SU-DHL-6 (cell line): ENCODE data around the gene PRDM16.

ENCODE experiments used
- H2AFZ ChIP-seq: fragments of 200-600 bp; sonication (generic); 2 replicates; pipeline ENCODE4 v1.6.1; 2014; ENCODE audit warnings: low read depth, mild to moderate bottlenecking, moderate library complexity, mixed read lengths, antibody characterized with exemption, low read length; ENCODE audit not compliant: severe bottlenecking
- H3F3A ChIP-seq: fragments of 200-600 bp; shearing (Covaris generic); 2 replicates; pipeline ENCODE4 v1.6.0; 2016; ENCODE audit warnings: antibody characterized with exemption, mild to moderate bottlenecking; ENCODE audit not compliant: insufficient read depth
- H3K27ac ChIP-seq: fragments of 200-600 bp; sonication (generic); 2 replicates; pipeline ENCODE4 v1.5.1; 2016; ENCODE audit warnings: low read depth, mild to moderate bottlenecking, low read length, moderate library complexity, mixed read lengths
- H3K27me3 ChIP-seq: fragments of 200-600 bp; sonication (generic), shearing (Covaris generic); 2 replicates; pipeline ENCODE4 v1.6.0; 2014; ENCODE audit warnings: mild to moderate bottlenecking, low read length
- H3K36me3 ChIP-seq: fragments of 200-600 bp; sonication (generic); 2 replicates; pipeline ENCODE4 v1.6.1; 2014; ENCODE audit warnings: mild to moderate bottlenecking, low read length, mixed read lengths
- H3K4me2 ChIP-seq: fragments of 300-600, 200-600 bp; shearing (Covaris generic), sonication (generic); 2 replicates; pipeline ENCODE4 v1.6.0; 2014; ENCODE audit warnings: low read length, low read depth, mild to moderate bottlenecking; ENCODE audit not compliant: poor library complexity, severe bottlenecking
- H3K4me3 ChIP-seq: fragments of 200-600 bp; sonication (generic); 2 replicates; pipeline ENCODE4 v1.5.1; 2014; ENCODE audit warnings: antibody characterized with exemption, low read length, mild to moderate bottlenecking, mixed read lengths; ENCODE audit not compliant: insufficient read depth, poor library complexity, severe bottlenecking
- H3K79me2 ChIP-seq: fragments of 200-600 bp; sonication (generic); 2 replicates; pipeline ENCODE4 v1.6.1; 2014; ENCODE audit warnings: mild to moderate bottlenecking, low read length, moderate library complexity; ENCODE audit not compliant: insufficient read depth
- H3K9ac ChIP-seq: fragments of 200-600 bp; sonication (generic); 2 replicates; pipeline ENCODE4 v1.7.0; 2014; ENCODE audit warnings: mild to moderate bottlenecking, low read length
- H3K9me2 ChIP-seq: fragments of 200-600 bp; sonication (generic); replicated peaks from 2 replicates; pipeline ENCODE4 v1.6.1; 2014; ENCODE audit warnings: low read length; ENCODE audit not compliant: insufficient read depth
- H3K9me3 ChIP-seq: fragments of 200-600 bp; sonication (generic); 2 replicates; pipeline ENCODE4 v1.6.1; 2014; ENCODE audit warnings: low read length, mixed read lengths; ENCODE audit not compliant: insufficient read depth
- H4K20me1 ChIP-seq: fragments of 200-600 bp; sonication (generic); 2 replicates; pipeline ENCODE4 v1.6.1; 2014; ENCODE audit warnings: low read depth, mild to moderate bottlenecking, antibody characterized with exemption, low read length, moderate library complexity, mixed read lengths
- EZH2phosphoT487 ChIP-seq: fragments of 200-600 bp; sonication (generic), shearing (Covaris generic); conservative IDR thresholded peaks from 2 replicates; pipeline ENCODE4 v1.6.1; 2018; ENCODE audit warnings: mild to moderate bottlenecking, antibody characterized with exemption, low read length, moderate library complexity, mixed read lengths
- TF ChIP-seq, protein P1 (sequence below): fragments of 200-600 bp; sonication (generic); IDR thresholded peaks from one replicate; pipeline ENCODE4 v1.5.1; 2017; ENCODE audit warnings: antibody characterized with exemption, mild to moderate bottlenecking, low read length, moderate library complexity; ENCODE audit not compliant: insufficient read depth, poor library complexity, severe bottlenecking

The PRDM16 gene

DNA sequence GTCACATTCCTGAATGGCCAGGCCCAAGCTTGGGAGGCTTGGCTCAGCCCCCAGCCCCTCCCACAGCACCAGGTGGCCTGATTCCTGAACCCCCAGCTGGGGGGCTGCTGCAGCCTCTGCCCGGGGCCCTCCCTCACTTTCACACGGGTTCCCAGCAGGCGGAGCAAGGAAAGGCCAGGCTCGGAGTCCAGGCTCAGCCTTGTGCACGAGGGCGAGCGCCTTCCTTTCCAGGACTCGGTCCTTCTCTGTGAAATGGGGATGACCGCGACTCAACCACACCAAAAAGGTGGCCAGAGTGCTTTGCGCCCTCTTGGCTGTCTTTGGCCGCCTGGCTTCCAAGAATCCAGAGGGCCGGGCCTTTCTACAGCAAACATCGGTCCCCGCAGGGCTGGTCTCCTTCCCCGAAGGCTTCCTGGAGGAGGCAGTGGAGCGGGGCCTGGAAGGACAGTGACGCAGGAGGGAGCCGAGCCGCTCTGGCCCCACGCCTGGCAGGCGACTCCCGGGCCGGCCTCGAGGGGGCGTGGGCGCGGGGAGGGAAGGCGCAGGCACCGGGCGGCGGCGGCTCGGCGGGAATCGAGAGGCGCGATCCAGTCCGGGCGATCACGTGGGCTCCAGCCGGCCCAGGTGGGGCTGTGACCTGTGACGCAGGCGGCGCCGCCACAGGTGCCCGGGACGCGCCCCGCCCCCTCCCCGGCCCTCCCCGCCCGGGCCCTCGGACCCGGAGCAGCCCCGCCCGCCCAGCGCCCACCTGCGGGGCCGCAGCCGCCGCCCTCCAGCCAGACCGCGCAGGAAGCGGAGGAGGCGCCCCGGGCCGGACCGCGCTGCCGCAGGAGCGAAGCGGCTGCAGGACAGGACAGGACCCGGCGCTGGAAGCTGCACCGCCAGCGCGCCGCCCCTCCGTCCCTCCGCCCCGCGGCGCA, 385.1 kb downstream of the PRDM16 start, which contains the start of gene ARHGEF16:
ARHGEF16 (plus strand) TSS at position 775 of the 920 bp plus-strand sequence. CDS start 8,420 bp downstream, outside the sequence.
- H3K9me3 ChIP-seq = no peaks in the 10 kb centered on the region
- no peak within 1 kb of the TSS for H3K9ac ChIP-seq
- H4K20me1 ChIP-seq = no peaks in the 10 kb centered on the region
- H3K4me2 ChIP-seq = no peak within 1 kb of the TSS
- H3K4me3 ChIP-seq = no peak within 1 kb of the TSS
- H3K9me2 ChIP-seq = no peaks in the 10 kb centered on the region
- no peak within 1 kb of the TSS for H3K27ac ChIP-seq
- H3K79me2 ChIP-seq = no peaks in the 10 kb centered on the region
- no peaks in the 10 kb centered on the region for H3K27me3 ChIP-seq
- no peaks in the 10 kb centered on the region for H3K36me3 ChIP-seq
- H3F3A ChIP-seq = no peaks in the 10 kb centered on the region
- no peak within 1 kb of the TSS for H2AFZ ChIP-seq
- TF ChIP-seq EZH2phosphoT487 = no peak
- TF ChIP-seq, protein P1, sequence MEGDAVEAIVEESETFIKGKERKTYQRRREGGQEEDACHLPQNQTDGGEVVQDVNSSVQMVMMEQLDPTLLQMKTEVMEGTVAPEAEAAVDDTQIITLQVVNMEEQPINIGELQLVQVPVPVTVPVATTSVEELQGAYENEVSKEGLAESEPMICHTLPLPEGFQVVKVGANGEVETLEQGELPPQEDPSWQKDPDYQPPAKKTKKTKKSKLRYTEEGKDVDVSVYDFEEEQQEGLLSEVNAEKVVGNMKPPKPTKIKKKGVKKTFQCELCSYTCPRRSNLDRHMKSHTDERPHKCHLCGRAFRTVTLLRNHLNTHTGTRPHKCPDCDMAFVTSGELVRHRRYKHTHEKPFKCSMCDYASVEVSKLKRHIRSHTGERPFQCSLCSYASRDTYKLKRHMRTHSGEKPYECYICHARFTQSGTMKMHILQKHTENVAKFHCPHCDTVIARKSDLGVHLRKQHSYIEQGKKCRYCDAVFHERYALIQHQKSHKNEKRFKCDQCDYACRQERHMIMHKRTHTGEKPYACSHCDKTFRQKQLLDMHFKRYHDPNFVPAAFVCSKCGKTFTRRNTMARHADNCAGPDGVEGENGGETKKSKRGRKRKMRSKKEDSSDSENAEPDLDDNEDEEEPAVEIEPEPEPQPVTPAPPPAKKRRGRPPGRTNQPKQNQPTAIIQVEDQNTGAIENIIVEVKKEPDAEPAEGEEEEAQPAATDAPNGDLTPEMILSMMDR = no peak

DNA sequence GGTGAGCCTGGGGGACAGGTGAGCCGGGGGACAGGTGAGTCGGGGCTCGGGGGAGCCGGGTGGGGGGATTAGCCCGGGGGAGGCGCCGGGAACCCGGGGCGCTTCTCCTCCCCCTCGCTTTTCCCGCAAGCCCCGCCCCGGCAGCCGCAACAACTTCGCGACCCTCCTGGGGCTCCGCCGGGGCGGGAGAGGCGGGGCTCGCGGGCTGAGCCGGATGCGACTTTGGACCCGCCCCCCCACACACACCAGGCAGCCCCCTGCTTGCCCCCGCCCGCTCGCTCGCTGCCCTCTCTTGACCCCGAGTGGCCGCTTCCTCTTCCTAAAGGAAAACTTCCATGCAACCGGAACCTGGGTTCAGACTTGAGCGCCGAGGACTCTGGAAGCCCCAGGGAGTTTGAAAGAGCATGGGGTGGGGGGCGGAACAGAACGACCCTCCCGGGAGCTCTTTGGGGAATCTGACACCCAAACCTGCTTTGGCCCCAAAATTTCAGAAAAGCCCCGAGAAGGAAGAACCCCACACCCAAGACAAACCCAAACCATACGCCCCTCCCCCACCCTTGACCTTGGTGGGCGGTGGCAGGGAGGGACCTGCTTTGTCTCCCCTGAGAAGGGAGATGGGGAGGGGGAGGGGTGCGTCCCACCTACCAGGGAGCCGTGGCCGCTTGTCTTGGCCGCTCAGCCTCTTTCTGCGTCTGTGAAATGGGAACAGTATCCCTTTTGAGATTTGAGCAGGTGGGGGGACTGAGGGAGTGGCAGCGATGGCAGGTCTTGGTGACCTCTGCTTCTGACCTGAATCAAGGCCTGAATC, 386.0 kb downstream of the PRDM16 start:
- H3K36me3 ChIP-seq = no peaks in the 10 kb centered on the region
- no peaks in the 10 kb centered on the region for H3K9me2 ChIP-seq
- H2AFZ ChIP-seq = no peak overlapping the region
- H3K9ac ChIP-seq = no peak overlapping the region
- H3K4me3 ChIP-seq = no peak overlapping the region
- no peak overlapping the region for H3K4me2 ChIP-seq
- H3K27ac ChIP-seq = no peak overlapping the region
- no peaks in the 10 kb centered on the region for H4K20me1 ChIP-seq
- no peaks in the 10 kb centered on the region for H3K79me2 ChIP-seq
- no peak for TF ChIP-seq EZH2phosphoT487
- TF ChIP-seq, protein P1 = no peak
- no peaks in the 10 kb centered on the region for H3F3A ChIP-seq
- H3K27me3 ChIP-seq = no peaks in the 10 kb centered on the region
- no peaks in the 10 kb centered on the region for H3K9me3 ChIP-seq

DNA sequence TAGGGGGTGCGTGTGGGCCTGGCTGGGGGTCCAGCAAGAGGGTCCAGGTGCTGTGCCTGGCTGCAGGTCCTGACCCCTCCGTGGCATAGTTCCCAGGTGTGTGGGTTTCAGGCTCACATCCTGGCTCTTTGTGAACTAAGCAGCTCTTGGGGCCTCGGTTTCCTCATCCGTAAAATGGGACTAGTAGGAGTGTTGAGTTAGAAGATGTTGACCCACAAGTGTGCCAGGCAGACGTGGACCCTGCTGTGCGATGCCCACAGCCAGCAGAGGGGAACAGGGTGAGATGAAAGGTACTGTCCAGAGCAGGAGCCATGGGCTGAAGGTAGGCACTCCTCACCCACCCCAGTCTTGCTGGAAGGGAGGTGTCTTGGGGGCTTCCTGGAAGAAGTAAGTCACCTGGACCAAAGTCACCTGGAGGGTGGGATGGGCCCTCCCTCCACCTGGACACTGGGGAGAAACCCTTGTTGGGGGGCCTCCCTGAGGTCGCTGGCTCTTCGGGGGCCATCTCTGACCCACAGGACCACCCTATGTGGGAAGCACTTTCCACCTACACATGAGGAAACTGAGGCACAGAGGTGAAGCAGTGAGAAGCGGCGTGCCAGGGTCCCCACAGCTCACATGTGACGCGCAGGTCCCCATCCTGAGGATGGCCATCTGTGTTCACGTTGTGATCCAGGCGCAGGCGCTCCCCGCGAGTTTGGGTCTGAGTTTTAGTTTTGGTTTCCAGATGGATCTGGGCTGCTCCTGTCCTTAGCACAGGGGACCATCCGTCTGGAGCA, 386.9 kb downstream of the PRDM16 start:
- Histone ChIP-seq H4K20me1 (no peaks in the 10 kb centered on the region), H2AFZ (no peak overlapping the region), H3K27ac (no peak overlapping the region), H3K36me3 (no peaks in the 10 kb centered on the region), H3K9ac (no peak overlapping the region), H3K9me3 (no peaks in the 10 kb centered on the region), H3K4me3 (no peak overlapping the region), H3K9me2 (no peaks in the 10 kb centered on the region), H3K4me2 (no peak overlapping the region), H3K79me2 (no peaks in the 10 kb centered on the region), H3K27me3 (no peaks in the 10 kb centered on the region), H3F3A (no peaks in the 10 kb centered on the region)
- TF ChIP-seq, protein P1 = no peak
- TF ChIP-seq EZH2phosphoT487 = no peak
